Naive thymus-derived CD4-positive, alpha-beta T cell (primary cell): Measurements from ENCODE around the gene TRAF3IP1. TPM values are rescaled to one million over a fixed set of nuclear protein-coding genes. Genes with fewer than 3 reads are reported as not detected.
A peak's percentile ranks its signal among the peaks of the same experiment; 100 is the strongest.

ENCODE experiments used
- ATAC-seq: fragments of 150-1000 bp; cut with Tn5 transposase; 2 replicates; pipeline ENCODE4 v1.10.0; 2021; ENCODE audit warnings: mild to moderate bottlenecking, moderate library complexity
- CTCF ChIA-PET: fragments of 350-600 bp; sonication (Branson Sonifier 250); formaldehyde crosslinking; loops from one replicate; lab custom pipeline; 2021; ENCODE audit warnings: antibody characterized with exemption; lab: Charles Lee
- POLR2A ChIA-PET: fragments of 350-600 bp; sonication (Branson Sonifier 250); formaldehyde crosslinking; loops from one replicate; lab custom pipeline; 2021; ENCODE audit warnings: antibody characterized with exemption, inconsistent platforms; lab: Charles Lee
- DNase-seq, 9 donors: peaks; one replicate each; pipeline versions ENCODE4 v3.0.0 to v3.0.0-alpha.2; 2020 to 2022; ENCODE audit warnings: mixed read lengths in 1 of 9
- H3K27ac ChIP-seq: one replicate; pipeline ENCODE4 v1.7.0; 2013; ENCODE audit warnings: mild to moderate bottlenecking, low read depth, low read length, moderate library complexity
- H3K27me3 ChIP-seq, 2 donors: one replicate each; pipeline ENCODE4 v1.7.0; 2013; ENCODE audit warnings: low read length in 2 of 2, mild to moderate bottlenecking in 2 of 2, moderate library complexity in 2 of 2; ENCODE audit not compliant: control insufficient read depth in 2 of 2, insufficient read depth in 2 of 2
- H3K36me3 ChIP-seq, 3 experiments: 1 replicate in 2 of 3; 2 replicates in 1 of 3; pipeline ENCODE4 v1.7.0; 2013; ENCODE audit warnings: low read length in 3 of 3, mild to moderate bottlenecking in 3 of 3, moderate library complexity in 1 of 3; ENCODE audit not compliant: insufficient read depth in 3 of 3, control insufficient read depth in 2 of 3
- H3K4me1 ChIP-seq, 2 donors: one replicate each; pipeline ENCODE4 v1.7.0; 2013; ENCODE audit warnings: low read length in 2 of 2, mild to moderate bottlenecking in 2 of 2, moderate library complexity in 1 of 2; ENCODE audit not compliant: control insufficient read depth in 2 of 2, insufficient read depth in 2 of 2
- H3K4me3 ChIP-seq: 2 replicates; pipeline ENCODE4 v1.7.0; 2013; ENCODE audit warnings: mild to moderate bottlenecking, low read length
- H3K9me3 ChIP-seq, 3 experiments: 1 replicate in 2 of 3; 2 replicates in 1 of 3; pipeline ENCODE4 v1.7.0; 2013; ENCODE audit warnings: low read length in 3 of 3; ENCODE audit not compliant: control insufficient read depth in 2 of 3
- H3K27ac Mint-ChIP-seq, 9 donors: one replicate each; pipeline ENCODE4 v1.8.0; 2020 to 2022; ENCODE audit warnings: mixed read lengths in 9 of 9, mild to moderate bottlenecking in 8 of 9, moderate library complexity in 5 of 9, inconsistent platforms in 2 of 9
- H3K27me3 Mint-ChIP-seq, 5 donors: one replicate each; pipeline ENCODE4 v1.8.0; 2021 to 2022; ENCODE audit warnings: mixed read lengths in 5 of 5, mild to moderate bottlenecking in 1 of 5
- H3K36me3 Mint-ChIP-seq, 5 donors: one replicate each; pipeline ENCODE4 v1.8.0; 2020 to 2022; ENCODE audit warnings: mixed read lengths in 5 of 5, mild to moderate bottlenecking in 3 of 5, inconsistent platforms in 1 of 5
- H3K4me1 Mint-ChIP-seq, 7 donors: one replicate each; pipeline ENCODE4 v1.8.0; 2020 to 2022; ENCODE audit warnings: mixed read lengths in 7 of 7, mild to moderate bottlenecking in 3 of 7, inconsistent platforms in 1 of 7
- H3K4me3 Mint-ChIP-seq, 10 donors: one replicate each; pipeline ENCODE4 v1.8.0; 2020 to 2022; ENCODE audit warnings: mild to moderate bottlenecking in 10 of 10, mixed read lengths in 10 of 10, moderate library complexity in 6 of 10, inconsistent platforms in 2 of 10
- H3K9me3 Mint-ChIP-seq, 11 donors: one replicate each; pipeline ENCODE4 v1.8.0; 2020 to 2022; ENCODE audit warnings: mixed read lengths in 11 of 11, mild to moderate bottlenecking in 4 of 11, inconsistent platforms in 1 of 11, moderate library complexity in 1 of 11
- intact Hi-C, 2 donors: fragments of 100-400 bp; cut with micrococcal nuclease; formaldehyde crosslinking; loops; one replicate each; pipeline ENCODE4 v1.15.1; 2023
- polyA plus RNA-seq, 2 donors: library from polyadenylated mRNA; unstranded; fragments of 300-500 nt; fragmentation: Illumina TruSeq; gene quantifications; one replicate each; pipeline ENCODE4 v1.2.3, GENCODE V29; 2021
- total RNA-seq, 6 experiments: library from RNA in 5 of 6; stranded (reverse) in 5 of 6; gene quantifications; 1 replicate in 5 of 6; 2 replicates in 1 of 6; pipeline ENCODE4 v1.2.3 and lab custom pipeline; 2021 to 2026

The TRAF3IP1 gene
- total and polyA plus RNA-seq, 7 experiments from 2014 or later, result 4.3 to 13.3 (median 7.4) TPM

DNA sequence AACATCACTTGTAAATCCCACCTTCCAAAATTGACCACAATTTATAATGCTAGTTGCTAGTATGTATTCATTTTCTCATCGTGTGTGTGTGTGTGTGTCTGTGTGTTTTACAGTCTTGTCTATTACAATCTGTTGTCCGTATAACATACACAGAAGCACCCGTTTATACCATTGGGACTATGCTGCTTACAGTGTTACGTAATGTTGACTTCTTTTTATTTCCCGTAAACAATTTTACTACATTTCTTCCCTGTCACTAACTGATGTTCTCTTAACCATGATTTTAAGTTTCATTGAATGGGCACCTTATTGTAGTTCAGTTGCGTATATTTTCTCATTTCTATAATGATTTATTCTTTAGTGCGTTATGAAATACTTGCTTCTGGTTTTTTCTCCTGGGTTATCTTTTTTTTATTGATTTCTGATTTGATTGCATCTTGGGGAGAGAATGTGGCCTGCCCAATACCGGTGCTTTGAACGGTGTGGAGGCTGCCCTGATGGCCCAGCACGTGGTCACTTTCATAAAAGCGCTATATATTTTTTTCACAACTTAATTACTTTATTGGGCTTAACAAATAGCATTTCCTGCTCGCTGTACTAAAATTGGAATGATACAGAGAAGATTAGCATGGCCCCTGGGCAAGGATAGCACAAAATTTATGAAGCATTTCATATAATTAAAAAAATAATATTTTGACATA, 91.9 kb downstream of the TRAF3IP1 start:
- no peak overlapping the region for H3K27ac Mint-ChIP-seq
- DNase-seq (no peak), ATAC-seq (no peak)
- no peaks in the 10 kb centered on the region for H3K27me3 Mint-ChIP-seq
- peaks cover 5 to 22% (median 11%) of the 10 kb centered on the region in 5 donors for H3K36me3 Mint-ChIP-seq
- H3K27me3 ChIP-seq, result no peaks in the 10 kb centered on the region
- intact Hi-C loops, result no loop called here
- peaks cover 0 to 7% (median 0%) of the 10 kb centered on the region in 3 experiments for H3K9me3 ChIP-seq
- no peak overlapping the region for H3K4me3 Mint-ChIP-seq
- no peaks in the 10 kb centered on the region for H3K36me3 ChIP-seq
- H3K4me1 ChIP-seq, result peaks cover 0 to 6% of the 10 kb centered on the region in 2 donors
- peaks cover 0 to 15% (median 7%) of the 10 kb centered on the region in 11 donors for H3K9me3 Mint-ChIP-seq
- no peak overlapping the region for H3K27ac ChIP-seq
- H3K4me1 Mint-ChIP-seq, result no peaks in the 10 kb centered on the region
- ChIA-PET POLR2A (no interaction called here), CTCF (no interaction called here)
- no peak overlapping the region for H3K4me3 ChIP-seq

DNA sequence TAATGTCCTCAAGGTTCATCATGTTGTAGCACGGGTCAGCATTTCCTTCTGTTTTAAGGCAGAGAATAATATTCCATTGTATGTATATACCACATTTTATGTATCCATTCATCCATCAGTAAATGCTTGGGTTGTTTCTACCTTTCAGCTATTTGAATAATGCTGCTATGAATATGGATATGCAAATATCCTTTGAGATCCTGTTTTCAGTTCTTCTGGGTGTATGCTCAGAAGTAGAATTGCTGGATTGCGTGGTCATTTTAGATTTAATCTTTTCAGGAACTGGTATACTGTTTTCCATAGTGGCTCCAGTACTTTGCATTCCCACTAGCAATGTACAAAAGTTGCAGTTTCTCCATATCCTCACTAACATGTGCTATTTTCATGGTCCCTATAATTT, 93.0 kb downstream of the TRAF3IP1 start:
- Mint-ChIP-seq H3K4me3 (no peak overlapping the region), H3K4me1 (no peaks in the 10 kb centered on the region), H3K36me3 (peaks cover 5 to 15% (median 11%) of the 10 kb centered on the region in 5 donors), H3K9me3 (peaks cover 0 to 15% (median 7%) of the 10 kb centered on the region in 11 donors), H3K27ac (no peak overlapping the region), H3K27me3 (no peaks in the 10 kb centered on the region)
- Histone ChIP-seq H3K4me1 (peaks cover 0 to 6% of the 10 kb centered on the region in 2 donors), H3K4me3 (no peak overlapping the region), H3K36me3 (no peaks in the 10 kb centered on the region), H3K9me3 (peaks cover 0 to 7% (median 0%) of the 10 kb centered on the region in 3 experiments), H3K27ac (no peak overlapping the region), H3K27me3 (no peaks in the 10 kb centered on the region)
- DNase-seq (no peak), ATAC-seq (no peak)
- ChIA-PET CTCF (interaction anchor here (1.1 kb wide), 1 partner anchor 14 kb away, joined by 3 read pairs; no protein-coding TSS in a partner anchor), POLR2A (no interaction called here)
- intact Hi-C loops, result no loop called here

DNA sequence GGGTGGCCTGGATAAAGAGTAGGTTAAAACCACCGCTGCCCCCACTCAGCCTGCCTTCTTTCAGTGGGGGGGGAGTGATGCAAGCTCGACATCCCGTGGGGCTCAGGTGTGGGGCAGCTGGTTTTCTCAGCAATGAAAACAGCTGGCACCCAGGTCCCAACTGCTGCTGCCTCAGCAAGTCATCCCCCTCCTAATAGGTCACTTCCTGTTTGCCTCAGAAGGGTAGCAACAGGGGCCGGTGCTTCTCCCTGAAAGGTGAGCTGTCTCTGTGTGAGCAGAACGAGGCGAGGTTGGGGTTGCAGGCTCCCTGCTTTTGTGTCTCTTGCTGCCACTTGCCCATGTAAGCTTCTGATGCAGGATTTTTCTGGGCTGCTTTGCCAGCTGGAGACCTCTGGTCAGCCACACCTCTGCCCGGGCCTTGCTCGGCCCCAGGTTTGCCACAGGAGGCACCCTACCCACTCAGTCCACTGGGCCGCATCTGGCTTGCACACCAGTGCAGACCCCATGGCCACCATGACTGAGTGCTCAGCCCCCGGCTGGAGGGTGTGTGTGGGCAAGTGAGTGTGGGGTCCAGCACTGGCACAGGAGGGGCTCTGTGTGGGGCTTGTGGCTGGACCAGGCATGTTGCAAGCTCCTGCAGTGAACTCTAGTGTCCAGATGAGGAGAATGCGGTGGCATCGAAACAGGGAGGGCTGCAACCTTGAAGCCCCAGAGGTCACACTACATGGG, 94.9 kb downstream of the TRAF3IP1 start:
- Mint-ChIP-seq H3K4me3 (no peak overlapping the region), H3K9me3 (peaks cover 0 to 15% (median 7%) of the 10 kb centered on the region in 11 donors), H3K36me3 (peaks cover 5 to 18% (median 11%) of the 10 kb centered on the region in 5 donors), H3K27ac (no peak overlapping the region), H3K4me1 (no peaks in the 10 kb centered on the region), H3K27me3 (no peaks in the 10 kb centered on the region)
- H3K27me3 ChIP-seq, result no peaks in the 10 kb centered on the region
- no peaks in the 10 kb centered on the region for H3K36me3 ChIP-seq
- POLR2A ChIA-PET, result interaction anchor here (0.8 kb wide), 1 partner anchor 17 kb away, joined by 3 read pairs; no protein-coding TSS in a partner anchor
- DNase-seq, result peak in 1 of 9 donors; percentile 5
- H3K4me3 ChIP-seq, result no peak overlapping the region
- no peak for ATAC-seq
- intact Hi-C loops, result no loop called here
- CTCF ChIA-PET, result interaction anchor here (0.8 kb wide), 1 partner anchor 9 kb away, joined by 3 read pairs; no protein-coding TSS in a partner anchor
- peaks cover 0 to 7% (median 0%) of the 10 kb centered on the region in 3 experiments for H3K9me3 ChIP-seq
- no peak overlapping the region for H3K27ac ChIP-seq
- H3K4me1 ChIP-seq, result peaks cover 0 to 6% of the 10 kb centered on the region in 2 donors

DNA sequence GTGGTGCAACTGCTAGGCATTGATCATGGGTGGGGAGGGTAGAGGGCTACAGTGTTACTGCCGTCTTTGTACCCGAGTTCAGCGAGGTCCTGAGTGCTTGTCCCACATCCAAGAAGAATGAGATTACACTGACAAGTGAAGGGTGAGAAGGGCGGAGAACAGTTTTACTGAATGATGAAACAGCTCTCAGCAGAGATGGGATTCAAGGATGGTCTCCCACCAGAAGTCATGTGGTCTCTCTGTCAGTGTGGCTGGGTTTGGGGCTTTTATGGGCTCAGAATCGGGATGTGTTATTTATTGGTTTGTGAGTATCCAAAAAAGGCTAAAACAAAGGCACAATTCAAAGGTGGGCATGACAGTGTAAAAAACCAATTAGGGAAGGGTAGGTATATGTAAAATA, 95.6 kb downstream of the TRAF3IP1 start:
- H3K27ac ChIP-seq, result no peak overlapping the region
- intact Hi-C loops, result no loop called here
- Mint-ChIP-seq H3K36me3 (peaks cover 5 to 18% (median 11%) of the 10 kb centered on the region in 5 donors), H3K4me1 (no peaks in the 10 kb centered on the region), H3K27ac (no peak overlapping the region), H3K4me3 (no peak overlapping the region), H3K27me3 (peaks cover 0 to 2% (median 0%) of the 10 kb centered on the region in 5 donors), H3K9me3 (peaks cover 0 to 15% (median 5%) of the 10 kb centered on the region in 11 donors)
- no peaks in the 10 kb centered on the region for H3K27me3 ChIP-seq
- DNase-seq (no peak), ATAC-seq (no peak)
- ChIA-PET CTCF (no interaction called here), POLR2A (no interaction called here)
- no peaks in the 10 kb centered on the region for H3K36me3 ChIP-seq
- no peak overlapping the region for H3K4me3 ChIP-seq
- H3K9me3 ChIP-seq, result peaks cover 0 to 7% (median 0%) of the 10 kb centered on the region in 3 experiments
- peaks cover 0 to 6% of the 10 kb centered on the region in 2 donors for H3K4me1 ChIP-seq

DNA sequence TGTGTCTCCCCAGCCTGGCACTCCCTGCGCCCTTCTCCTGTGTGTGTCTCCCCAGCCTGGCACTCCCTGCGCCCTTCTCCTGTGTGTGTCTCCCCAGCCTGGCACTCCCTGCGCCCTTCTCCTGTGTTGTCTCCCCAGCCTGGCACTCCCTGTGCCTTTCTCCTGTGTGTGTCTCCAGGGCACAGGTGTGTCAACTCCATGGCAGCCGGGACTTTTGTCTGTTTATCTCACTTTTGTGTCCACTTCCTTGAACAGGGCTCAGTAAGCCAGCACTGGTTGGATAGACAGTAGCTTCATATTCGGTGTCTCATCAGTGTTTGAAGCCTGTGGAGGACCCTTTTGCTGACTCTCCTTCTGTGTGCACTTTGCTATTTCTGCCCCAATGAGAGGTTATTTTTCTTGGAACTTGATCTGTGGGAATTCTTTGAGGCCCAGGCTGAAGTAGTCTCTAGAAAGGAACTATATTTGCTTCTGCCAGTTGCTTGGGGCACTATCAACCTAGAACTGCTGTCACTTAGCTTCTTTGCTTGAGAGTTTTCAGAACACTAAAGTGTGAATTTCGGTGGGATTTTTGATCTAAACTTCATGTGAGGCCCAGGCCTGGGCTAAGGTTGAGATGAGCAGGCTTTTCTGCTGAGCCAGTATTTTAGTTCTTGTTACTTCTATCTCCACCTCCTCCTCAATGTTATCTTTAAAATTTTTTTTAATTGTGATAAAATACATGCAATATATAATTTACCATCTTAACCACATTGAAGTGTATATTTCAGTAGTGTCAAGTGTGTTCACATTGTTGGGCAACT, 98.1 kb downstream of the TRAF3IP1 start:
- Histone ChIP-seq H3K4me3 (no peak overlapping the region), H3K9me3 (peaks cover 0 to 7% (median 0%) of the 10 kb centered on the region in 3 experiments), H3K27ac (no peak overlapping the region), H3K27me3 (no peaks in the 10 kb centered on the region), H3K4me1 (peaks cover 0 to 6% of the 10 kb centered on the region in 2 donors), H3K36me3 (no peaks in the 10 kb centered on the region)
- no peak for ATAC-seq
- intact Hi-C loops, result no loop called here
- H3K27me3 Mint-ChIP-seq, result peaks cover 0 to 2% (median 0%) of the 10 kb centered on the region in 5 donors
- POLR2A ChIA-PET, result no interaction called here
- peaks cover 0 to 15% (median 5%) of the 10 kb centered on the region in 11 donors for H3K9me3 Mint-ChIP-seq
- H3K27ac Mint-ChIP-seq, result no peak overlapping the region
- DNase-seq, result no peak
- CTCF ChIA-PET, result no interaction called here
- H3K36me3 Mint-ChIP-seq, result peaks cover 5 to 18% (median 10%) of the 10 kb centered on the region in 5 donors
- H3K4me1 Mint-ChIP-seq, result no peaks in the 10 kb centered on the region
- H3K4me3 Mint-ChIP-seq, result no peak overlapping the region

DNA sequence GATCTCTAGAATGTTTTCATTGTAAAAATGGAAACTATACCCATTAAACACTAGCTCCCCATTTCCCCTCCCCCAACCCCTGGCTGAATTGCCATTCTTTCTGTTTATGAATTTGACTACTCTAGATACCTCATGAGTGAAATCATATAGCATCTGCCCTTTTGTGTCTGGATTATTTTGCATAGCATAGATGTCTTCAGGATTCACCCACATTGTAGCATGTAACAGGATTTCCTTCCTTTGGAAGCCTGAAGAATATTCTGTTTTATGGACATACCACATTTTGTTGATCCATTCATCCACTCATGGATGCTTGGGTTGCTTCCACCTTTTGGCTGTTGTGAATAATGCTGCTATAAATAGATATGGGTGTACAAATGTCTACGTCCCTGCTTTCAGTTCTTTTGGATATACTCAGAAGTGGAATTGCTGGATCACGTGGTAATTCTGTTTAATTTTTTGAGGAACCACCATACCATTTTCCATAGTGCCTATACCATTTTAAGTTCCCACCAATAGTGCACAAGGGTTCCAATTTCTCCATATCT, 98.8 kb downstream of the TRAF3IP1 start:
- Histone ChIP-seq H3K4me1 (peaks cover 0 to 6% of the 10 kb centered on the region in 2 donors), H3K9me3 (peaks cover 0 to 7% (median 0%) of the 10 kb centered on the region in 3 experiments), H3K27me3 (no peaks in the 10 kb centered on the region), H3K4me3 (no peak overlapping the region), H3K27ac (no peak overlapping the region), H3K36me3 (no peaks in the 10 kb centered on the region)
- POLR2A ChIA-PET, result no interaction called here
- Mint-ChIP-seq H3K27ac (no peak overlapping the region), H3K27me3 (peaks cover 0 to 2% (median 0%) of the 10 kb centered on the region in 5 donors), H3K36me3 (peaks cover 5 to 18% (median 10%) of the 10 kb centered on the region in 5 donors), H3K9me3 (peaks cover 0 to 15% (median 5%) of the 10 kb centered on the region in 11 donors), H3K4me1 (peaks cover 0 to under 1% (median 0%) of the 10 kb centered on the region in 7 donors), H3K4me3 (no peak overlapping the region)
- DNase-seq (no peak), ATAC-seq (no peak)
- intact Hi-C loops, result no loop called here
- CTCF ChIA-PET, result no interaction called here
